Parathyroid adenoma (tissue), 2 donors: ENCODE results near the gene KPTN.

Experiments
- H2AFZ ChIP-seq: fragments of 300-600 bp; sonication (generic); one replicate; pipeline ENCODE4 v1.7.0; 2017; ENCODE audit warnings: antibody characterized with exemption, mild to moderate bottlenecking
- H3K27ac ChIP-seq: fragments of 300-600 bp; sonication (generic); one replicate; pipeline ENCODE4 v1.7.0; 2017
- H3K27me3 ChIP-seq: fragments of 300-600 bp; sonication (generic); one replicate; pipeline ENCODE4 v1.7.0; 2017; ENCODE audit warnings: low read length; ENCODE audit not compliant: control insufficient read depth, insufficient read depth
- H3K36me3 ChIP-seq: fragments of 300-600 bp; sonication (generic); one replicate; pipeline ENCODE4 v1.7.0; 2017; ENCODE audit warnings: low read length; ENCODE audit not compliant: control insufficient read depth, insufficient read depth
- H3K4me1 ChIP-seq: fragments of 300-600 bp; sonication (generic); one replicate; pipeline ENCODE4 v1.7.0; 2017; ENCODE audit warnings: control low read depth
- H3K4me2 ChIP-seq: fragments of 300-600 bp; sonication (generic); one replicate; pipeline ENCODE4 v1.7.0; 2017; ENCODE audit warnings: low read length
- H3K4me3 ChIP-seq: fragments of 300-600 bp; sonication (generic); one replicate; pipeline ENCODE4 v1.7.0; 2017; ENCODE audit warnings: low read depth, low read length
- H3K79me2 ChIP-seq: fragments of 300-600 bp; sonication (generic); one replicate; pipeline ENCODE4 v1.7.0; 2017; ENCODE audit warnings: control low read depth
- H3K9ac ChIP-seq: fragments of 300-600 bp; sonication (generic); one replicate; pipeline ENCODE4 v1.7.0; 2017; ENCODE audit warnings: mild to moderate bottlenecking
- H3K9me3 ChIP-seq: fragments of 300-600 bp; sonication (generic); one replicate; pipeline ENCODE4 v1.7.0; 2017; ENCODE audit warnings: low read length; ENCODE audit not compliant: control insufficient read depth
- CTCF ChIP-seq: fragments of 300-600 bp; sonication (generic); IDR thresholded peaks from one replicate; pipeline ENCODE4 v1.7.0; 2017; ENCODE audit warnings: antibody characterized with exemption, mild to moderate bottlenecking
- donor health status: primary hyperparathyroidism.

The KPTN gene

GRCh38 chr19:47448360-47448727 lies 35.7 kb downstream of the KPTN start:
- Histone ChIP-seq H3K27ac (no peak overlapping the region), H2AFZ (no peak overlapping the region), H3K4me3 (no peak overlapping the region), H3K27me3 (peaks cover 6% of the 10 kb centered on the region), H3K4me2 (no peak overlapping the region), H3K4me1 (peaks cover 9% of the 10 kb centered on the region), H3K9ac (no peak overlapping the region), H3K9me3 (no peaks in the 10 kb centered on the region), H3K36me3 (no peaks in the 10 kb centered on the region), H3K79me2 (no peaks in the 10 kb centered on the region)
- TF ChIP-seq CTCF: no peak

- H3K4me1 ChIP-seq: peaks cover 9% of the 10 kb centered on the region
- peak overlapping the region; percentile 49 for H3K4me2 ChIP-seq
- H3K9ac ChIP-seq: no peak overlapping the region
- H3K27ac ChIP-seq: no peak overlapping the region
- H3K9me3 ChIP-seq: no peaks in the 10 kb centered on the region
- H3K4me3 ChIP-seq: no peak overlapping the region
- peak overlapping the region; percentile 46 for H2AFZ ChIP-seq
- H3K36me3 ChIP-seq: no peaks in the 10 kb centered on the region
- peaks cover 6% of the 10 kb centered on the region for H3K27me3 ChIP-seq
- no peaks in the 10 kb centered on the region for H3K79me2 ChIP-seq
- TF ChIP-seq CTCF: no peak
Observed at GRCh38 chr19:47447470-47448359, 36.3 kb downstream of the KPTN start.

GRCh38 chr19:47446534-47447469 lies 37.2 kb downstream of the KPTN start:
- Histone ChIP-seq H3K36me3 (no peaks in the 10 kb centered on the region), H3K4me3 (no peak overlapping the region), H3K4me1 (peaks cover 9% of the 10 kb centered on the region), H3K4me2 (peak overlapping the region; percentile 48), H3K9me3 (no peaks in the 10 kb centered on the region), H2AFZ (peak overlapping the region; percentile 68), H3K27me3 (peaks cover 6% of the 10 kb centered on the region), H3K27ac (no peak overlapping the region), H3K79me2 (no peaks in the 10 kb centered on the region), H3K9ac (no peak overlapping the region)
- no peak for TF ChIP-seq CTCF

GRCh38 chr19:47445937-47446402 lies 38.0 kb downstream of the KPTN start:
- no peak overlapping the region for H3K4me3 ChIP-seq
- H3K27me3 ChIP-seq: peaks cover 6% of the 10 kb centered on the region

More at GRCh38 chr19:47445937-47446402, 38.0 kb downstream of the KPTN start:
- Histone ChIP-seq H3K4me1 (peaks cover 9% of the 10 kb centered on the region), H3K79me2 (no peaks in the 10 kb centered on the region), H3K36me3 (no peaks in the 10 kb centered on the region), H3K4me2 (peak overlapping the region; percentile 48), H2AFZ (peak overlapping the region; percentile 68), H3K9ac (no peak overlapping the region), H3K27ac (no peak overlapping the region), H3K9me3 (no peaks in the 10 kb centered on the region)
- no peak for TF ChIP-seq CTCF
